Measurements from ENCODE around the gene CARD11.

The CARD11 gene

DNA sequence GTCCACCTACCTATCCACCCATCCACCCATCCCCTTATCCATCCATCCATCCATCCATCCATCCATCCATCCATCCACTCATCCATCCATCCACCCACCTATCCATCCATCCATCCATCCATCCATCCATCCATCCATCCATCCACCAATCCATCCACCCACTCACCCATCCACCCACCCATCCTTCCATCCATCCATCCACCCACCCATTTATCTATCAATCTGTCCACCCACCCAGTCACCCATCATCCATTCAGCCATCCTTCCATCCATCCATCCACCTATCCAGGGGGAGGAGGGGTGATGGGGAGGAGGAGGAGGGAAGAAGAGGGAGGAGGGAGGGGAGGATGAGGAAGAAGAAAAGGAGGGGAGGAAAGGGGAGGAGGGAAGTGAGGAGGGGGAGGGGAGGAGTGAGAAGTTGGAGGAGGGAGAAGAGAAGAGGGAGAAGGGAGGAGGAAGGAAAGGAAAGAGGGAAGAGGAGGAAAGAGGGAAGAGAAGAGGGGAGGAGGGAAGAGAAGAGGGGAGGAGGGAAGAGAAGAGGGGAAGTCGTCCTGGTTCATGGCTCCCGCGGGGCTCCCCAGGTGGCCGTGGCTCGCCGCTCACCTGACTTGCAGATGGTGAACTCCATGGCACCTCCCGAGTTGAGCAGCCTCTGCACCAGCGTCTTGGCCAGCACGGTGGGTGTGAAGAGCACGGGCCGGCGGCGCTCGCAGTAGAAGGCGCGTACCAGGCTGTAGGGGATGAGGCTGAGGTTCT, 130.8 kb downstream of the CARD11 start:
- H3K4me3 ChIP-seq (ENCODE audit: low read depth, low read length): no peak overlapping the region

DNA sequence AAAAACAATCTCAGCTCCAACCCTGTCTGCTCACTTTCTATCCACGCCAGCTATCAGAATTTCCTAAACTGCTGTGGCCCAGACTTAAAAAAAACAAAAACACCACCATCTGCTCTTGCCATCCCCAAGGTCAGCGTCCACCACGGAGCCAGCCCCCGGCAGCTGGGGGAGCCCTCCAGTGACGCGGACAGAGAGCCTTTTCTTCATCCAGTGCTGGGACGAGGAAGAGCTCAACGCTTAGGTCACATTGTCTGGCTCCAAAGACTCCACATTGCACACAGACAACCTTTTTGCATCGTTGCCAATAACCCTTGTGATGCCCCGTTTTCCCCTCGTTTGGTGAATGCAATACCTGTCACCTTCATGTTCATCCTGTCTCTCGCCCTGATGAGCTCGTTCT, 132.2 kb downstream of the CARD11 start:
- no peak overlapping the region for H3K4me3 ChIP-seq (ENCODE audit: low read depth, low read length)

DNA sequence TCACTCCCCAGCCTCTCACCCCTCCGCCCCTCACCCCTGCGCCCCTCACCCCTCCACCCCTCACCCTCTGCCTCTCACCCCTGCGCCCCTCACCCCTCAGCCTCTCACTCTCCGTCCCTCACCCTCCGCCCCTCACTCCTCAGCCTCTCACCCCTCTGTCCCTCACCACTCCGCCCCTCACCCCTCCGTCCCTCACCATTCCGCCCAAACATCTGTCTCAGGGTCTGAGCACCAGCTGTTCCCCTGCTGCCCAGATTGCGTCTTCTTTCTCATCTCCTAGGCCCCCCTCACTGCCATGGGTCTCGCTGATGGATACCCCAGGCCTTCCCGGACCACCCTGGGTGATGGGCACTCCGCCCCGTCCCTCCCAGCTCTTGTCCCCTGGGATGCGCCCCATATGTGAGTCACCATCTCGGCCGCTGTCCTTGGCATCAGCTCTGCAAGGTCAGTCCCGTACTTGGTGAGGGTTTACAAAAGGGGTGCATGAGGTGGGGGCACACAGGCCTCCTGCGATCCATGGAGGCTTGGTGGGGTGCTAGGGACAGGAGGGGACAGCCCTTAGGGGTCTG, 134.1 kb downstream of the CARD11 start:
- no peak overlapping the region for H3K4me3 ChIP-seq (ENCODE audit: low read depth, low read length)

DNA sequence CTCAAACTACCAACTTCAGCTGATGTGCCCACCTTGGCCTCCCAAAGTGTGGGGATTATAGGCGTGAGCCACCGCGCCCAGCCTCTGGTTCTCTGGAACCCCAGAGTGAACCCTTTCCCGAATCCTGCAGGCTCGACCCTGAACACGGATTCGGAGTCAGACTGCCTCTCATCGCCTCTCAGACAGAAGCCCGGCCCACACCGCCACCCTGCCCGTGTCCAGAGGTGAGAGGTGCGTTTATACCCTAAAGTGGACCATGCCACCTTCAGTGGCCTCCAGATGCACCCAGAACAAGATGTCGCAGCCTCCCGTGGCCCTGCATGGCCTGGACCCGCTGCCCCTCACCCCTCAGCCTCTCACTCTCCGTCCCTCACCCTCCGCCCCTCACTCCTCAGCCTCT, 134.6 kb downstream of the CARD11 start:
- H3K4me3 ChIP-seq (ENCODE audit: low read depth, low read length): no peak overlapping the region

DNA sequence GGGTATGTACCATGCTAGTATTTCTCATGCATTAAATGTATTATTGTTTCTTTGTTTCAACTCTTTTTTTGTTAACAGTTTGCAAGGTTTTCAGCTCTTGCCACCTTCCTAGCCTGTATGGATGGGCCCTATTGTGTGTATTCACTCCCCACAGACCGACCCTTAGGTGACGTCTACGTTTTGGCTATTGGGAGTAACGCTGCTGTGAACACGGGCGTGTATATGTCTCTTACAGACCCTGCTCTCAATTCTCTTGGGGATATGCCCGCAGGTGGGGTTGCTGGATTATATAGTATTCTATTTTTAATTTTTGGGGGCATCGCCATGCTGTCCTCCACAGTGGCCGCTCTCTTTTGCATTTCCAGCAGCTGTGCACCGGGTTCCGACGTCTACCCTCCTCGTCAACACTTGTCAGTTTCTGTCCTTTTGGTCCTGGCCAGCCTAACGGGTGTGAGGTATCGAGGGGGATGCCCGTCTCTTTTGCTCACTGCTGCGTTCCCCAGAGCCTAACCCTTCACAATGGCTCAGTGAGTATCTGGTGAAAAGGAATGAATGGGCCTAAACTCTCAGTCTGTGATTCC, 135.5 kb downstream of the CARD11 start:
- no peak overlapping the region for H3K4me3 ChIP-seq (ENCODE audit: low read depth, low read length)

DNA sequence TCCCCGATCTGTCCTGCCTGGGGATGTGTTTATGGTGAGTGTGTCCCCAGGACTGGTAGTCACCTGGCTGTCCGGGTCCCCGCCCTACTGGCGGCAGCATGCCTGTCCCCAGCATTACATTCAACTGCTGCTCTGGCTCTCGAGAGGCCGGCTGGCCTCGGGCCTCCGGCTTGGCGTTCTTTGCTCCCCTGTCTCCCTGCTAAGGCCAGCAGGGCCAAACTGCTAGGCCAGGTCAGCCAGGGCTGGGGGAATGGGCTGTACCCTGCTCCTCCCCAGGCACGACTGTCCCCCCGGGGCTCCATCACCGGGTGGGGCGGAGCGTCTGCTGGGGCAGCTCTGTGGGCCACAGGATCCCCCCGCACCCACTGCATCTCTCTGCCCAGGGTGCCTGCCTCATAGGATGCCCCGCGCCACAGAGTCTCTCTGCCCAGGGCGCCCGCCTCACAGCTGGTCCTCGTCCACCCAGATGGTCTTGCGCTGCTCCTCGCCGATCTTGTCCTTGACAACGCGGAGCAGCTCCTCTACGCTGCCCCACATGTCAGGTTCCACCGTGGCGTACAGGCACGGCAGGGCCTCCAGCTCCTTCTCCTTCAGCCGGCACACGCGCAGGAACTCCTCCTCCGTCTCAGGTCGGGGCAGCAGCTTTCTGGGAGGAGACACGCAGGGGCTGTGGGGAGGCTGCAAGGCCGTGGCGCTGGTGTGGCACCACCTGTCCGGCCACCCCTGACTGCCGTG, 137.3 kb downstream of the CARD11 start:
- no peak overlapping the region for H3K4me3 ChIP-seq (ENCODE audit: low read depth, low read length)

DNA sequence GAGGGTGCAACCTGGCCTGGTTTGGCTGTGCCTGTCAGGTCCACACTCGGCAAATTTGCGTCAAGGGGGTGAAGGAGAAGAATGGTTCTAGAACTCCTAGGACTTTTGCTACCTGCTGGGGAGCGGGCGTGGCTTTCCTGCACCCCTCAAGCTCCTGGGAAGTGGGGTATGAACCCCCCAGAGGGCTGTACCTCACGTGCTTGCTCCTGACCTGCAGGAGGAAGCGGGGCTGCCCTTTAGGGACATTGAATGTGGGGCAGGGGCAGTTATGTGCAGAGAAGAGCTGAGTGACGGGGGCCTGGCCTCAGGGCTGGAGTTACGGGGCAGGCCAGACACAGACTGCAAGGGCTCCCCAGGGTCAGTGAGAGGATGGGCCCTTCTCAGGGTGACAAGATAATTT, 138.2 kb downstream of the CARD11 start:
- no peak overlapping the region for H3K4me3 ChIP-seq (ENCODE audit: low read depth, low read length)

DNA sequence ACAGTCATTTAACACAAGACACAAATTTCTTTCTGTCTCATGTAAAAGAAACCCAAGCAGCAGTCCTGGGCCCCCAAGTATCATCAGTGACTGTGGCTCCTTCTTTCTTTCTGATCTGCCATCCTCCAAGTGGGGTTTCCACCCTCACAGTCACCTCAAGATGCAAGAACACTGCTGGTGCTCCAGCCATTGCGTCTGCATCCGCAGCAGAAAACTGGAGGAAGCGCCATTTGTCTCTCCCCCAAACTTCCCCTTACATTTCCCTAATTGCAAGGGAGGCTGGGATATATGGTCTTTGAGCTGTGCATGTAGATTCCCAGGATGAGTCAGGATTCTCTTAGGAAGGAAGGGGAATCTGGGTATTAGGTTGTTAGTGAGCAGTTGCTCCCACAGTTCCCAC, 138.6 kb downstream of the CARD11 start:
- H3K4me3 ChIP-seq (ENCODE audit: low read depth, low read length): no peak overlapping the region

DNA sequence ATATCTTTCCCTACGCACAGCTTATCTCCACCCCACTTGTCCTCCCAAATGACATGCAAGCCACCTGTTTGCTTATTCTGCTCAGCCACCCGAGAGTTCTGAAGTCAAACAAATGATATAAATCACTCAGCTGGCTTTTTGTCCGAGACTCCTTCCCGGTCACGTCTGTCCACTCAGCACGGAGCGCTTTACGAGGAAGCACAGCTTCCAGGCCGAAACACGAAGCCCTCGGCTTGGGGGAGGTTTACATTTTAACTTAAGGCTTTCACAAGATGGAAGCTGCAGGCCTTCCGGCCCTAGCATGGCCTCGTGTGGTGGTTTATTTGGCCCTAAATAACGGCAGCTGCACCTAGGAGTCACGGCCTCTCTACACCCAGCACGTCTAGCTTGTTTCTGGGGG, 139.5 kb downstream of the CARD11 start:
- H3K4me3 ChIP-seq (ENCODE audit: low read depth, low read length): no peak overlapping the region

DNA sequence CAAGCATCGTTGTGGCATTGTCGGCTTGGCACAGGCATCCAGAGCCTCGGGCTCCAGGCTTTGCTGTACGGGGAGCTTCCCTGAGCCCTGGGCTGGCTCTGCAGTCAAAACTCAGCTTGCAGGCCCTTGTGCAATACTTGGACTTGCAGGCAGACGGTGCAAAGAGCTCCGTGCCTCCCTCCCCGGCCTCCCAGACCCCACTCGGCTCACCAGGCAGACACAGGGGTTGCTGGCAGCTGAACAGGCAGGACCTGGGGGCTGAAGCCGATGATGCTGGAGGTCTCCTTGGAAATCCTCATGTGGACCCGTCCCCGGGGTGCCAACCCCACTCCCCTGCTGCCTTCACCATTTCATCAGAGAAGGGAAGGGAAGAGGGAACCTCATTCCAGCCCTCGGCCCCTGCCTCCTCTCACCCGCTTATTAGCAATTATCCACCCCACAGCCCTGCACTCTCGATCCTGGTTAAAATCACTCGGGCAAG, 139.9 kb downstream of the CARD11 start:
- H3K4me3 ChIP-seq (ENCODE audit: low read depth, low read length): no peak overlapping the region

DNA sequence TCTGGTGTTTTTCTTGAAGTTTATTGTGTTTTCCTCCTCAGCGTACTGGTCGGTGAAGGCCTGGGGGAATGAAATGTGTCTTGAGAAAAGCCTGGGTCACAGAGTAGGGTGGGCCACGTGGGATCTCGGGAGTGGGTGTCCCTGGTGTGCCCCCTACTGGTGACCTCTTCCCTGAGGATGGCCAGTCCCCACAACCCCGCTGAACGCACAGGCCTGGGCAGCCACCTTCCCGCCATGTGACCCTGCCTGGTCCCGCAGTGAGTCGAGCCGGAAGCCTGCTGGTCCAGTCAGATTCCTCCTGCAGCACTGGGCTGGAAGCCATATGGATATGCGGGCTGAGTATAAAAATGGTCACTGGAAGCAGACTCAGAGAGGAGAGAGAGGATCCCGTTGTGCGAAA, 146.6 kb downstream of the CARD11 start:
- no peak overlapping the region for H3K4me3 ChIP-seq (ENCODE audit: low read depth, low read length)

DNA sequence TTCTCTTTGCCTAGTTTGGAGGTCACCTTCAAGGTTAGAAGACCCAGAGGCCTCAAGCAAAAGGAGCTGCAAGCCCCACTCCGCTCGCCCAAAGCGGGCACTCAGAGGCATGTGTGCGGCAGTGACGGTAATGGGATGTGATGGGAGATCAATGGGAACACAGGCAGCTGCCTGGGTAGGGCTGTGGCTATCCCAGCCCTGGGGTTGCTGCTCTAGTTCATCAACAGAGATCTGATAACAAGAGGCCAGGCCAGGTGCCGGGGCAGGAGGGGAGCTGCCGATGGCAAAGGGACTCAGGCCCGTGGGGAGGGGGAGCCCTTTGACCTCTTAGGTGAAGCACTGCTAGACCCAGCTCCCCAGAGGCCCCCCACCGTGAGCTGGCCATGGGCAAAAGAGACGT, 147.5 kb downstream of the CARD11 start:
- no peak overlapping the region for H3K4me3 ChIP-seq (ENCODE audit: low read depth, low read length)

DNA sequence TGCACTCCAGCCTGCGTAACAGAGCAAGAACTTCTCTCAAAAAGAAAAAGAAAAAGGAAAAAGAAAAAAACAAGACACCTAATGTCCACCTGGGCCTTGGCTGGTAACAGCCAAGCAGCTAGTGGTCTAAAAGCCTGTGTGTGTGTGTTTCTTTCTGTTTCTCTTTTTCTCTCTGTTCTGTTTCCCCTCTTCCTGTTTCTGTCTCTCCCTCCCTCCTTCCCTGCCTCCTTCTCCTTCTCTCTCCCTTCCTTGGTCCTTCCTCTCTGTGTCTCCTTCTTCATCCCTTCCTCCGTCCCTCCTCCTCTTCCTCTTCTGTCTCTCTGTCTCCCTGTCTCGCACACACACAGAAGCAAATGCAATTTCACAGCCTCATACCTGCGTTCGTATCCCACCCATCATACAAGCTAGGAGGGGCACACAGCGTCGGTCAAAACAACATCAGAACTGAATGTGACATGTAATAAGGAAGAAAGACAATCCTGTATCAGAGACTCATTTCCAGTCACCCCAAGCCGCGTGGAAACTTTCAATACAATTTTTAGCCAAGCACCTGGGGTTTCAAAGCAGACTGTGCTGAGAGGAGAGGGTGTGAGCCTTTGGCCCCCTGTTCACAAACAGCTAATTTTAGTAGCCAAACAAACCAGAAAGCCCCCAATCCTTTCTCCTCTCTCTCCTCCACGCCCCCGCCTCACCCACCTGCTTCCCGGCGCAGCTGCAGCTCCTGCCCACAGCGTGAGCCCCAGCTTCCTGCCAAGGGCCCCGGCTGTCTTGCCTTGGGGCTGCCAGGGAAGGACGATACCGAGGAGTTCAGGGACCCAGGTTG, 149.3 kb downstream of the CARD11 start:
- no peak overlapping the region for H3K4me3 ChIP-seq (ENCODE audit: low read depth, low read length)

DNA sequence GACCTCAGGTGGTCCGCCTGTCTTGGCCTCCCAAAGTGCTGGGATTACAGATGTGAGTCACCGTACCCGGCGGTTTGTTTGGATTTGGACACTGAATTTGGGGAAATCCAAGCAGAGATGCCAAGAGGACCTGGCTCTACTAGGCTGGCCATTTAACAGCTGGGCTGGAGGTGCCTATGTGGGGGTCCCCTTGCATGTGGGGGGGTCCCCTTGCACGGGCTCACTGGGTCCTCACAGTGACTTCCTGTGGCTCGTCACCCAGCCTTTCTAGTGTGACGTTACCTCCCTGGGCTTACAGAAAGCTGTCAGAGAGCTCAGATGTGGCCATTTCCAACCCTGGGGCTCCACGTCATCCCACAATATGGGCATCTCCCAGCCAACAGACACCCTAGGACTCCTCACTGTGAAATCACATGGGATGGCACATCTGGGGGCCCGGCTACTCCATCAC, 150.2 kb downstream of the CARD11 start:
- no peak overlapping the region for H3K4me3 ChIP-seq (ENCODE audit: low read depth, low read length)

DNA sequence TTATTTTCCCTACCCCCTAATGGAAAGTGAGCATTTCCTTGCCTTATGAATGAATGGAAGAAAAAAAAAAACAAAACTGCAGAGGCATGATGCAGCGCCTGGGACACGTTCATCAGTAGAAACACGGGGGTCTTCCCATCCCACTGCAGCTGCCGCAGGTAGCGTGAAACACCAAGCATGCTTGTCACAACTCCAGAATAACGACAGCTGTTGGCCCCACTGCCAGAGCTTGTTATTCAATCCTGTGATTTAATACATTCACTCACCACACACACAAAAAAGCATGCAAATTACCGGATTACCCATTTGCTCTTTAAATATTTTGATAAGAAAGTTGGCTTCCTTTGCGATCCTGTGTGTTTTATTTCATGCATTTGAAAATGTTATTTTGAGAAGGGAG, 151.1 kb downstream of the CARD11 start:
- no peak overlapping the region for H3K4me3 ChIP-seq (ENCODE audit: low read depth, low read length)

DNA sequence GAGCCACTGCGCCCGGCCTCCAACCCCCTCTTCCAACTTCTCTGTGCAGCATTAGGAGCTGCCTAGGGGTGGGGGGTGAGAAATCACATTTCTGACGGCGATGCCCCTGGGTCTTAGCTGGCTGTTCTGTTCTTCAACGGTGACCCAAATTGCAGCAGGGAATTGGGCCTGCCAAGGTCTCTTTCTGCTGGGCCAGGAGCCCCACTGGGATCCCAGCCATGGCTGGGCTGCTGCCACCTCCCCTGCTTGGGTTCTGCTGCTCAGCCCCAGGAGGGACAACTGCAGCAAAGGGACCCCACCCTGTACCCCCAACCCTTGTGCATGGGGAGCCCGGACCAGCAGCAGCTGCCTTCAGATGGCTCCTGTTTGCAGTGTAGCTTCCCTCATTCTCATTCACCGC, 155.9 kb downstream of the CARD11 start:
- H3K4me3 ChIP-seq (ENCODE audit: low read depth, low read length): no peak overlapping the region

DNA sequence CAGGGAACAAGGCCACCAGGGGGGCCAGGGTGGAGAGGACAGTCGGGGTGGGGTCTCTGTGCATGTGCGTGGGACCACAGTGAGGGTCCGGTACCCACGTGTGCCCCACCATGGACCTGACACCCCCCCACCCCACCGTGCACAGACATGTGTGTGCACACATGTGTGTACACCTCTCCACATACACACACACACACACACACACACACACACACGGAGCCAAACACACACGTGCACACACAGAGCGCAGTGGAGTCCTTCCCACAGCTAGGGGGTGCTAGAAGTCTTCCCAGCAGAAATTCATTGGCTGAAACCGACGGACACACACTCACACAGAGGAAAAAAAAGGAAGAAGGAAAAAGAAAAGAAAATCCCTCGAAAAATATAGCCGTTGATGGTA, 156.8 kb downstream of the CARD11 start:
- no peak overlapping the region for H3K4me3 ChIP-seq (ENCODE audit: low read depth, low read length)

DNA sequence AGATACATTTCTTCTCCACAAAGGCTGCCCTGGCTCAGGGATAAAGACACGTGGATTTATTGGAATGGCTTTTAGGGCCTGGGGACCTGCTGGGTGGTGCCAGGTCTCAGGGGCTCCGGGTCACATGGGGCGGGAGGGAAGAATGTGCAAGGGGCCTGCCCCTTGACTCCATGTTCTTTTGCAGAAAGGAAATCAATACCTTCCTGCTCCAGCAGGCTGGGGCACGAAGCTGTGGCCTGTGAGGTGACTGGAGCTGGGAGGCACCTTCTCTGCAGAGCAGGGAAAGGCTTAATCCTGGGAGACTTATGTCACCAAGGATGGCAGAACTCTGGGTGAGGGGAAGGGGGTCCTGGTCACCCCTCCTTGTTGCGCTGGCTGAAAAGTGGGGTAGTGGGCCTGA, 157.3 kb downstream of the CARD11 start:
- H3K4me3 ChIP-seq (ENCODE audit: low read depth, low read length): no peak overlapping the region

DNA sequence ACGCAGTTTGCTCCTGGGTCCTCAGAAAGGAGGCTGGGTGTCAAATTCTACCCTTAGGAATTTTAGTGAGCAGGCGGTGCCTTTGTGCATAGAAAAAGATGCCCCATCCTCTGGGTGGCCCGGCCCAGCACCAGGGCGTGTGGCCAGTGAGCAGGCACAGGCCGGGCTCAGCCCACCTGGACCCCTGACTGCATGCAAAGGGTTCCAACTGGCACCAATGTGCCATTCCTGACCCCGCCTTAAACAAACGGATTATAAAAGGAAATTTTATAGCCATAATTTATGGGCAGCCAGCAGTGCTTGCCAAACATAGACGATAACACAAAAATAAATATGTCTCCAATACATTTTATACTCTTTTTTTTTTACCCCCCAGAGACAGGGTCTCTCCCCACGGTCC, 159.5 kb downstream of the CARD11 start:
- H3K4me3 ChIP-seq (ENCODE audit: low read depth, low read length): no peak overlapping the region

DNA sequence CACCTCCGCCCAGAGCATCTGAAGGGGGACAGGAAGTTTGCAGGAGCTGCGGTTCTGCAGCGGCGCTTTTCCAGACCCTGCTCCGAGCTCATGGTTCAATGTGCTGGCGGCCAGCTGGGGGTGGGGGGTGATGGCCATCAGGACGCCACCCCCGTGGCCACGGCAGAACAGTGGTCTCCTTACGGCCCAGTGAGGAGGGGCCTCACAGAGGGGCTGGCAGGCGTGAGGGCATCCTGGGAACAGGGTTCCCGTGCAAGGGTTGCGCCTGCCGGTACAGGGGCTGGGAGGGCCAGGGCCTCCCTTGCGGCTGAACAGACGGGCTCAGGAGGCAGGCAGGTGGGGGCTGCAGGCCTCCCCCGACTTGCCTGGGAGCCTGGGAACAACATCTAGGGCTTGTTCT, 160.6 kb downstream of the CARD11 start:
- H3K4me3 ChIP-seq (ENCODE audit: low read depth, low read length): no peak overlapping the region

DNA sequence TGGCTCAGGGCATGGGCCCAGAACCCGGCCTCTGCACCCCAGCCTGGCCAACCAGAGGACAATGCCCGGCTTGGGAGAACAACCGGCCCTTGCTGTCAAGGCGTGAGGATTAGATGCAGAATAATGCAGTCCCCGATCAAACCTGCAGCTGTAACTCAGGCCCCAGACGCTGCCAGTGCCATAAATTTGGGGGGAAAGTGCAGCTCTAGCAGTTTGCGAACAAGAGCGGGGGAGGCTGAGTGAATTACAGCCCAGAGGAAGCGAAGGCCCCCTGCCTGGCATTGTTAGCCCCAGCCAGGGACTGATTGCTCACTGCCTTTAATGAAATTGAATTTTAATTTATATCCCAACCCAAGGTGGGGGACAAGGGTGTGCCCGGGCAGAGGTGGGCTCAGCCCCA, 161.6 kb downstream of the CARD11 start:
- H3K4me3 ChIP-seq (ENCODE audit: low read depth, low read length): no peak overlapping the region

Data from iPS-11a (cell line).